Right ventricle myocardium inferior (tissue), 1 donor: Measurements from ENCODE around the gene PTPRJ. TPM values are rescaled to one million over a fixed set of nuclear protein-coding genes. Genes with fewer than 3 reads are reported as not detected.

Experiments
- ATAC-seq: fragments of 200-7000 bp; cut with Tn5 transposase; one replicate; pipeline ENCODE4 v1.9.1; 2020; ENCODE audit warnings: mild to moderate bottlenecking, moderate library complexity
- DNase-seq: peaks from one replicate; pipeline ENCODE4 v3.0.0; 2021; ENCODE audit errors: missing footprints
- intact Hi-C: fragments of 100-400 bp; cut with DNase I; formaldehyde crosslinking; loops from one replicate; pipeline ENCODE4 v1.11.0; 2022
- total RNA-seq: library from RNA; stranded (reverse); fragmentation: NEBNext Ultra II Directional; extraction: Animal tissue kit (Norgen Biotek cat#: 25700); gene quantifications from one replicate; pipeline ENCODE4 v1.2.1, GENCODE V29; 2021
- donor health status: DM: no; HTN: yes; CAD: no; lungs with severe emphysema.

The PTPRJ gene
- total RNA-seq, 1 donor from 2014 or later, result 7.2 TPM

DNA sequence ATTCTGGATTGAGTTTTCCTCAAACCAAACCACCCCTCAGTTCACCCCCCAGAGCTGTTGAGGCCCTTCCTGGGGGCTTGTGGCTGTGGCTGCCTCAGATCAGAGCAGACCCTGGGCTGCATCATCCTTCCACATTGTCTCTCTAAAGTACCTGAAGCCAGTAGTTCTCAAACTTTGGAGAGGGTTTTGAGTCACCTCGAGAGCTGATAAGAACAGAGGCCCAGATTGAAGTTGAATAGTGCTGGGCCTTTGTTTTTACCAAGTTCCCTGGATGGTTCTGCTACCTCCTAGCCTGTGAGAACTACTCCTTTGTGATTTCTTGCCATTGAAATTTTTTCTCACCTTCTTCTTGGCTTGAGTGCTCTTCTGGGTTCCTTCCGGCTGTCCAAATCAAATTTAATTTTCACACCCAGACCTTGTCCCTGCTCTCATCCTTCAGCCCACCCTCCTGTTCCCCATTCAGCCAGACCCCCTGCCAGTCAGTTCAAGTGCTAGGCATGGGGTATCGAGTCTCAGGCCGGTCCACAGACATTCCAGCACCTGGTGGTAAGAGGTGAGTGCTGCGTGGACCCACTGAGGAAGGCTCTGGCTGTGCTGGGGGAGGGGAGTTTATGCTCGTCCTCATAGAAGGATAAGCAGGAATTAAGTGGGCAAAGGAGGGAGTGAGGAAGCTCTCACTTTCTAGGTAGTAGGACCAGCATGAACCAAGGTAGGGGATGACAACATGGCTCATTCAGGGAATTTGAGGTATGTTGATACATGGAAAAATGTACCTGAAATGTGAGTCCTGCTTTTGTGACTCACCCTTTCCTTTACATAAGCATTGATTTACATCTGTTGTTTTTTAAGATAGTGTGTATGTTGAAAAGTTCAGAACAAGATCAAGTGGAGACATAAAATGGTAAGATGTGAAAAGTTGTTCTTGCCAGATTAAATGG, 116.5 kb downstream of the PTPRJ start:
- ATAC-seq, result no peak
- intact Hi-C loops, result no loop called here
- DNase-seq, result no peak

DNA sequence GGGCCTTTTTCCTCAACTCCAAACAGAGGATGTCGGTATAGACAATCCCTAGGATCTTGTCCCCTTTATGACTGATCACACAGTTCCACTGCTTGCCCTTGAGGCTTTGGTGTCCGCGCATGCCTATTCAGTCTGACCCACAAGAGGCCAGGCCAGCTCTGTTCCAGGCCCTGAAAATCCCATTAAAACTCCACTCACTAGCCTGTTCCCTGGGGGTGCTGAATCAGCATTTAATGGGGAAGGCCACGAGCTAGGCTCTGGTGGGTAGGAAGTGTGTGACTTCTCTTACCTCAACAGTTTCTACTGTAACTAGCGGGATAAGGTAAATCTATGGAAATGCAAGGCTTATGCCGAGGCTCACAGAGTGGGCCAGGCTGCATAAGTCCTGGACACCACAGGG, 117.7 kb downstream of the PTPRJ start:
- DNase-seq (no peak), ATAC-seq (no peak)
- intact Hi-C loops, result no loop called here

DNA sequence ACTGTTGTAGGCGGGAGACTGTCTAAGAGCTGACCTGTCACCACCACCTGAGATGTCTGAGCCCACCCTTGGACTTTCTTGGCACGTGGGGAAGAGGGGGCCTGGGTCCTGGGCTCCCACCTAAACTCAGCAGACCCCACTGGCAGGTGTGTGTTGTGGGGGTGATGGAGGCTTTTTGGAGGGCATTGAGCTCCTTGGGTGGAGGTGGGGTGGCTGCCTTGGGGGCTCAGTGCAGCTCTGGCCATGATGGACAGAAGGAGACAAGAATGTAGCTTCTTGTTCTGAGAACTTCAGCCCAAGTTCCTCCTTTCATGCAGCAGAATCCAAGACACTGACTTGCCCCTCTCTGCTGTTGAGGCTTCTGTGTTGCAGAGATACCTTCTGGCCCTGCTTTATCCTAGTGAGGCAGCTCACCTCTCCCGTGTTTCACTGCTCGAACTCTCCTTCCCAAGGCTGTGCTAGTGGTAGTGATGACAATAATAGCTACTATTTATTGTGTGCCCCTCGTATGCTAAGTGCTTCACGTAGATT, 119.6 kb downstream of the PTPRJ start:
- intact Hi-C loops, result loop anchor here (5.0 kb wide), 1 partner anchor 153 kb away; no protein-coding TSS in a partner anchor
- no peak for ATAC-seq
- no peak for DNase-seq

DNA sequence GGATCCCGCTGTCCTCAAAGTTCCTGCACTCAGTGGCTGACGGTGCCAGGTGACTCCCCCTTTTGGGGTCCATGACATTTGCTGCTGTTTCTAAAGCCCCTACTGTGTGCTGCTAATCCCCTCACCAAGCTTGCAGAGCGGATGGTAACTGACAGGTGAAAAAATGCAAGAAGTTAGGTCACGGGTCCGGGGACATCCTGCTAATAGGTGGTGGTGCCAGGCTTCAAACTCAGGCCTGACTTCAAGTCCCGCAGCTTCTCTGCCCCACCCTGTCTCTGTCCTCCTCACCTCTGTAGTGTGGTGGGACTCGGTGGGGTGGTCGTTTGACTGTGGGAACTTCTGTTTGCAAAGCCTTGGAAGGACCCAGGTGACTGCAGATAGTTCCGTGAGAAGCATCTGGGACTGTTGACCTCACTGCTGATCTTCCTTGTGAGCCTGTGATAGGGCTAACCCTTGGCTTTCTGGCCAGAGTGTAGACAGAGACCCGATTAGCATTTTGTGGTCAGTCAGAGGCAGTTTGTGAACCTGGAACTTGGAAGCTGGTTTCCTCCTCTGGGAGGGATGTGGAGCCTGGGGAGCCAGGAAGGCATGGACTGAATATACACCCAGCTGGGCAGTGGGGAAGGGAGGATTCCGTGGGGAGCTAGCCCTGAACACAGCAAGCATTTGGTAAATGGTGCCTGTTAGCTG, 120.8 kb downstream of the PTPRJ start:
- DNase-seq (no peak), ATAC-seq (no peak)
- intact Hi-C loops, result loop anchor here (5.0 kb wide), 1 partner anchor 154 kb away; no protein-coding TSS in a partner anchor

DNA sequence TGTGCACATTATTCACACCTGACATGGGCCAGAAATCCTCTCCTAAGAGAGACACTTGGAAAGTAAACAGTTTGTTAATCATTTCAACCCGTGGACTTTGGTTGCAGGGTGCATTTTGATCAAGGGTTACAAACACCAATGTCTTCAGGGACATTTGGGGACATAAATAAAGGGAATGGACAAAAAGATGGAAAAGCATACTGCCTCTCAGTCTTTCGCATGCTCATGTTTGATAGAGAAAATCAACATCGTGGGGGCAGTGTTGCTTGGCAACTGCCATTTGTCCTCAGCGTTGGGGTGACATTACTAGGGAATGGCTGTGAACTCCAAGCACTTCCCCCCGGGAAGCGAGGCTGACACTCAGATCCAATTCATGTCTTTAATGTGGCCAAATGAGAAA, 121.6 kb downstream of the PTPRJ start:
- intact Hi-C loops, result loop anchor here (5.0 kb wide), 1 partner anchor 155 kb away; no protein-coding TSS in a partner anchor
- no peak for ATAC-seq
- no peak for DNase-seq

DNA sequence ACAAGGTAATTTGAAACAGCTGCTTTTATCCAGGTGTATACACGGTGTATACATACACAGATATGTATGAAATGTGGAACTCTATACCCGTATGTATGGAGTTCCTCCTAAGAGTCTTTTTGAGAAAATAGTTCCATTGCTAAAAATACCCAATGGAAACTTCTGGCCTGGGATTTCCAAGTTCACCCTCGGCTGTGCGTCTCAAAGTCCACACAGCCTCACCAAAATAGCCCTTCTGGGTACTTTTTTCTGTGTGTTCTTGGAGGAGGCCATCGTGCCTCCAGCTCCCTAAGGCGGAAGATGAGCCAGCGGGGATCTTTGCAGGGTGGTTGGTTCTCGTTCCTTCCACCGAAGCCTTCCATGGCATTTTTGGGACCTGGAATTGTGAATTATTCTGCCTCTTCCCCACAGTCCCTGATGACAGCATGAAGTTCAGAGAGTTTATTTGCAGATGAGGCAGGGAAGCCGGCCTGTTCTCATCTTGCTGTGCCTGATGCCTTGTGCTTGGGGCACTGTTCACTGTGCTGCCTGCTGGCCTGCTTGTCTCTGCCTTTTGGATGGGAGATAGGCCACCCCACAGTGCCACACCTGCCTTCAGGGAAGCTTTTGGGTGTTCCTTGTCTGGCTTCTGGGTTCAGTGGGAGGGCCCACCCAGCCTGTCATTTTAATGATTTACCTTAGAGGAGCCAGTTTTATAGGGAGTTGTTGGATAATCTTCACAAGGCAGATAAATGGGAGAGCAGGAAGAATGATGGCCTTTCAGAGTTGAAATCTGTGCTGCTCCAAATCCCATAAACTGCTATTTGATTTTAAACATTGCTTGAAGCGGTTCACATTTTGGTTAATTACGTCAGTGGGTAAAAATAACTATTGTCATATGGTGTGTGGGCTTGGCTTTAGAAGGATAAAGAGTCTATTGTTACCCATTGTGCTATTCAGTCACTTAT, 123.5 kb downstream of the PTPRJ start:
- DNase-seq (no peak), ATAC-seq (no peak)
- intact Hi-C loops, result loop anchor here (5.0 kb wide), 1 partner anchor 157 kb away; no protein-coding TSS in a partner anchor

DNA sequence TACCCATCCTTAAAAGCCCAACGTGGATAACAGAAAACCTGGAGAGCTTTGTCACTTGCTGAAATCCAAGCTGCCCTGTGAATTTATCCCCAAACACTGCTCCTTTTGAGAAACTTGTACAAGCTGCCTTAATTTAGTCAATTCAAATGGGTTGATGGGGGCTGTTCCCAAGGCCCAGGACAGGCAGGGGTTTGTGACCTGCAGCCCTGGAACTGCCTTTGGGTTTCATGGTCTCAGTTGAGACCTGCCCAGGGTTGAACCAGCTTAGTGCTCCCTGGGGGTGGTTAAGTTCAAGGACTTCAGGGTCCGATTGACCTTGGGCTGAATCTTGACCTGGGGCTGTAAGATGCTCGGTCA, 124.2 kb downstream of the PTPRJ start:
- DNase-seq (no peak), ATAC-seq (no peak)
- intact Hi-C loops, result loop anchor here (5.0 kb wide), 1 partner anchor 157 kb away; no protein-coding TSS in a partner anchor

DNA sequence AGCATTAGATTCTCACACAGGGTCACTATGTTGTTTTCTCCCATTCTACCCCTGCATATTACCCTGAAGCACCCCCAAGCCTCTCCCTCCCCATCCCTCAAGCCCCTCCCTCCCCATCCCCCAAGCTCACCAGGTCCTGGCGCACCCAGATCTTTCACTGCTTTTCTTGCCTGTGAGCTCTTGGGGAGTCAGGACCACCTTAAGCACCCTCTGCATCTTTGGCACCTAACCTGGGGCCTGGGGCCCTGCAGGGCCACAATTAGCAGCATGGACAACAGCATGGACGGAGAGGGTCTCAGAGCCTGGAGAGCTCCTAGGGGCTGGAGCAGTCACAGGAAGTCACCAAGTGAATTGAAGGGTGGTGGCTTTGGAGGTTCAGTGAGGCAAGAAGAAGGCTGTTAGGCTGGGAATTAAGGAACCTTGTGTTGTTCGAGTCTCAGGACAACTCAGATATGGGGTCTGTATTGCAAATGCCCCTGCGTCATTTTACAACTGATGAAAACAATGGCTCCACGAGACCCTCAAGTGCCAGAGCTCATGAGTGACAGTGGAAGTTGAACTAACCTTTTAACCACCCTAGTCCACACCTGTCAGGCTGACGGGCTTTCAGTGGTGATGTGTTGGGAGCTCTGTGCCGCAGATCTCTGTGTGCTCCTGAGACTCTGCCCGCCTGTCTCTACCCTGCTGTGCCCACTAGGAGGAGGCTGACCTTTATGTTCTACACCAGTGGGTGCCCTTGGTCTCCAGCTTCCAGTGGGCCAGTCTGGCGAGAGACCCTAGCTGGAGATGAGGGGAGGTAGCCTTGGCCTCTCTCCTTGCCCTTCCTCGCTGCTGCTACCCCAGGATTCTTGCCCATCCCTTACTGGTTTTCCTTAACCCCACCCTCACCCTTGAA, 125.0 kb downstream of the PTPRJ start:
- DNase-seq (no peak), ATAC-seq (no peak)
- intact Hi-C loops, result no loop called here

DNA sequence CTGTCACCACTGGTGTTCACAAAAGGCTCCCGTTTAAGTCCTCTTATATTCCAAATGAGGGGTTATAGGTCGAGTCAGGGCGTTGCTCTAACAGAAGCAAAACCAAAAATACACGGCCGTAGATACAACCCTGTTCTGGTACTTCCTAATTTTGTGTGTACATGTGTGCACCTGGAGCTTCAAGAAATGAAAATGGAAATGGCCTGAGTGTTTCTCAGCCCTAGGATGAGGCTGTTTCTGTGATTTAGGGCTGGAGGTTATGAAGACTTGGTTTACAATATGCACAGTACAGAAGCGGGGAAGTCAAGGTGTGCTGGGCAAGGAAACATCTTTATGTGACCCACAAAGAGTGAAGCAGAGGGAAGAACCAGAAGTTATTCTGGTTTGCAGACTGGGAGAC, 125.8 kb downstream of the PTPRJ start:
- DNase-seq (no peak), ATAC-seq (no peak)
- intact Hi-C loops, result no loop called here

DNA sequence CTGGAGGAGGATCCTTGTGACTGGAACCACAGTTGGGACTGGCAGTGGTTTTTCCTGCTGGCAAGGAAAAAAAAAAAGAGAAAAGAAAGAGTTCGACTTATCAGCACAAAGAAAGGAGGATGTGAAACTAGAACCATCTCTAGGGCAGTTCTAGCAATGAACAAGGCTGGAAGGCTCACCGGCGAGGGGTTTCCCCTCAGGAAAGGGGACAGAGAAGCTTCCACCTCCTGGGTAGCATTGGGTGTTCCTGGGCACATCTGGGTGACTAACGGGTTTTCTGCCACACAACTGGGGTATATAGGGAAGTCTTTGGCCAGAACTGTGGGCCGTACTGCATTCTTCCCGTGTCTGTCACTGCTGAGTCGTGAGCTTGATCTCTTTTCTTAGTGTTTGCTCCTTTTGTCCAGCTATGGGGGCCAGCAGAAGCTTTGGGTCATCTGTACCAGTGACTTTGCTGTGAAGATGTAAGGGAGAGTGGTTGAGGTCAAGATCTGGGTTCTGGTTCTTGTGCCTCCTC, 126.9 kb downstream of the PTPRJ start:
- ATAC-seq, result peak; percentile 16
- no peak for DNase-seq
- intact Hi-C loops, result no loop called here

DNA sequence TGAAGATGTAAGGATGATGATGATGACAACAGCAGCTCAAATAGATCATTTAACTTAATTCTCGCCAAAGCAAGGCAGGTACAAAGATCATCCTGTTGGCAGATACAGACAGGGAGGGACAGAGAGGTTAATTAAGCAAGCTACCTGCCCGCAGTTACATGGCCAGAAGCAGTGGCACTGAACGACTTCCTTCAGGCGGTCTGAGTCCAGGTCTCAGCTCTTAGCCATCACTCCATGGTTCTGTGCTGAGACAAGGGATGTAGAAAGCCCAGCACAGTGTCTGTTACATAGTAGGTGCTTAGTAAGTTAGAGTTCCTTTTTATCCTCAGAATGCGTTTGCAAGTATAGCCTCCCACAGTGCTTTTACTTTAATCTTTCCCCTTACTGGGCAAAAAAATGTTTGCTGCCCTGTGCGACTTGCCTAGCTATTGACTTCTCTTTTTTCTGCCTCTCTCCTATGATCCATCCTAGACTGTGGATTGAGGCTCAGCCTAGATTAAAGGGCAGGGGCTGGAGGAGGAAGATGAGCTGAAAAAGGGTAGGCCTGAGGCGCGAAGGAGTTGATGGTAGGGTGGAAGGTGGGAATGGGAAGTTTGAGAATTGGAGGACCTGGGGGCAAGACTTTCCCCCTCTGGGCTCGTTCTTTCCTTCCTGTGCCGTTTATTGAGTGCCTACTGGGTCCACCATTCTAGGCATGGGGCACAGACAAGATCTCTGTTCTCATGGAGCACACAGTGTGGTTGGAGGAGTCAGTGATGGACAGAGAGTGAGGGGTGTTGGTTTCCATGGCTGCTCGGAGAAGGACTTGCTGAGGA, 128.1 kb downstream of the PTPRJ start:
- intact Hi-C loops, result loop anchor here (1.0 kb wide), 1 partner anchor 174 kb away; no protein-coding TSS in a partner anchor
- DNase-seq (no peak), ATAC-seq (peak; percentile 22)

DNA sequence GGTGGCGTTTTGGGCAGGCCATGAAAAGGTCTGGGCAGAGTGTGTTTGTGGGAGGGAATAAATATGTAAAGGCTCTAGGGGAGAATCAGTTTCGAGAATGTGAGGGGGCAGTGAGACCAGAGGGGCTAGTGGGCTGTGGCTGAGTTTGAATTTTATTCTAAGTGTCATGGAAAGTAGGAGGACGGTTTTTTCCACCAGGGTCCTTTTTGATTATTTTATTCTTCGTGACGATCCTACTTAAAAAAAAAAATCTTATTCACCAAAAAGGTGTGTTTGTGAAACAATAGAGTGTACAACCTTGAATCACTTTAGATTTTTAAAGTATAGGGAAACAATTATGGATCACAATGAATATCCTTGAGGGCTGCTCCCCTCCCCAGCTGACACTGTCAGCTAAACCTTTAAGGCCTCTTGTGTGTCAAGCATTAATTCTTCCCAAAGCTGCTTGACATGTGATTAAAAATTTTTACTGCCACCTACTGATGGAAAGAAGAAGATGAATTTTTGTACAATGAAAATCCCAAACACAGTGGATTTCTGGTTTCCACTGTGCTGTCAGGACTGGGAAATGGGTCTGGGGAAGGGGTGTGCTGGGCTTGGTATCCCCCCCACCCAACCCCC, 128.8 kb downstream of the PTPRJ start:
- intact Hi-C loops, result loop anchor here (1.0 kb wide), 1 partner anchor 175 kb away; no protein-coding TSS in a partner anchor
- peak; percentile 57 for ATAC-seq
- DNase-seq, result no peak

DNA sequence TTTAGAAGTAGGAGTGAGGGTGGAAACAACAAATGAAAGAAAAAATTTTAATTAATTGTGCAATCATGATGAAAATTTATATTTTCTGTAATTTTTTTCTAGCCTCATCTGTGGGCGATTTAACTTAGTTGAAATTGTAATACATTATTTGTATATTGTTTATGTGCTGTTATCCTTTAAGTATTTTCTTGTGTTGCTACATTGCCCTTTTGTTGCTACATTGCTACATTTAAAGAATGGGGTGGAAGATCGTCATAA, 130.1 kb downstream of the PTPRJ start:
- no peak for ATAC-seq
- intact Hi-C loops, result no loop called here
- no peak for DNase-seq

DNA sequence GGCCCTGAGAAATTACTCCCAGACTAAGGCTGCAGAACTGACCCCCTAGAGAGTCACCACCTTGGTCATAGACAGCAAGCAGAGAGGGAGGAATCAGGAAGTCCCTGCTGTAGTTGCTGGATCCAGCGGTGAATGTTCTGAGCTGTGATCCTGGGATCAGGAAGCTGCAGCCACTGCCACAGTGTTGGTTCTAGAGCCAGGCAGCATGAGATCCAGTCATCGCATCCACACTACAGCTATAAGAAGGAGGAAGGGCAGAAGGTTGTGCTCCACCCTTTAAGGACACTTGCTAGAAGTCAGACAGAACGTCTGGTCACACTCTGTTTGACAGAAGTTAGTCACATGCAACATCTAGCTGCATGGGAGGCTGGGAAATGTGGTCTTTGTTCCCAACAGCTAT, 131.5 kb downstream of the PTPRJ start:
- ATAC-seq (no peak), DNase-seq (no peak)
- intact Hi-C loops, result no loop called here

DNA sequence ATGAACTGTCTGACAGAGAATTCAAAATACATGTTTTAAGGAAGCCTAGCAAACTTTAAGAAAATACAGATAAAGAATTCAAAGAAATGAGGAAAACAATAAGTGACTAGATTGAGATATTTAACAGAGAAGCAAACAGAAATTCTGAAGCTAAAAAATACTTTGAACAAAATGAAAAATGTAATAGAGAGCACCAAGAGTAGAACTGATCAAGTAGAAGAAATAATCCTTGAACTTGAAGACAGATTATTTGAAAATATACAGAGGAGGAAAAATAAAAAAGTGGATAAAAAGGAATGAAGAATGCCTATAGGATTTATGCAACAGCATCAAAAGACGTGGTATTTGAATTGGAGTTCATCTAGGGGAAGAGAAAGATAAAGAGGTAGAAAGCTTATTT, 134.4 kb downstream of the PTPRJ start:
- intact Hi-C loops, result no loop called here
- DNase-seq (no peak), ATAC-seq (no peak)

DNA sequence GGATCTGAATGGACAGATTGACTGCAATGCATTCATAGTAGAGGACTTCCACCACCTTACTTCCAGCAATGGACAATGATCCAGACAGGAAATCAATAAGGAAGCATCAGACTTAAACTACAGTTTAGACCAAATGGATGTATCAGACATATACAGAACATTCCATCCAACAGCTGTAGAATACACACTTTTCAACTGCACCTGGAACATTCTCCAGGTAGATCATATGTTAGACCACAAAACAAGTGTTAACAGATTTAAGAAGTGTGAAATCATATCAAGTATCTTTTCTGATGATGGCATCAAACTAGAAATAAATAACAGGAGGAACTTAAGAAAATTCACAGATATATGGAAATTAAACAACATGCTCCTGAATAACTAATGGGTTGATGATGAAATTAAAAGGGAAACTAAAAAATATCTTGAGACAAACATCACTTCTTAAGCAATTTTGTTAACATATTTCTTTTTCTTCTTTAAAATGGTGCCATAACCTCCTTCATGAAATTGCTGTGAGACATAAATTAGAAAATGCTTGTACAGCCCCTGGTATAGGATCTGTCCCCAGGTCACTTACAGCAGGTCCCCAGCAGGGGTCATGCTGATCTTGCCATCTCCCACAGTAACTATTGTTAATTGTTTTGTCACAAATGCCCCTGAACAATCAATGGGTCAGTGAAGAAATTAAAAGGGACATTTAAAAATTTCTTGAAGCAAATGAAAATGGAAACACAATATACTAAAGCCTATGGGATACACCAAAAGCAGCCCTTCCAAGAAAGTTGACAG, 136.3 kb downstream of the PTPRJ start:
- intact Hi-C loops, result no loop called here
- DNase-seq (no peak), ATAC-seq (peak; percentile 50)
